GM06990 (cell line): ENCODE data around the gene ANKRD35.

ENCODE experiments used
- DNase-seq: peaks from one replicate; pipeline ENCODE4 v3.0.0-alpha.2; 2011; ENCODE audit not compliant: insufficient read length; ENCODE audit errors: extremely low read depth
- H3K27me3 ChIP-seq: replicated peaks from 2 replicates; pipeline ENCODE4 v1.6.0; 2011; ENCODE audit warnings: low read length; ENCODE audit not compliant: control insufficient read depth, insufficient read depth
- H3K36me3 ChIP-seq: 2 replicates; pipeline ENCODE4 v1.5.1; 2011; ENCODE audit warnings: low read length; ENCODE audit not compliant: control insufficient read depth, insufficient read depth
- H3K4me3 ChIP-seq: replicated peaks from 2 replicates; pipeline ENCODE4 v1.5.1; 2011; ENCODE audit warnings: low read depth, mild to moderate bottlenecking, control low read depth, low read length
- TF ChIP-seq, protein P1 (sequence below): IDR thresholded peaks from 2 replicates; pipeline ENCODE4 v1.5.1; 2011; ENCODE audit warnings: low read length, control low read depth, mild to moderate bottlenecking, inconsistent platforms; ENCODE audit not compliant: insufficient read depth, poor library complexity, severe bottlenecking

ANKRD35 gene

DNA sequence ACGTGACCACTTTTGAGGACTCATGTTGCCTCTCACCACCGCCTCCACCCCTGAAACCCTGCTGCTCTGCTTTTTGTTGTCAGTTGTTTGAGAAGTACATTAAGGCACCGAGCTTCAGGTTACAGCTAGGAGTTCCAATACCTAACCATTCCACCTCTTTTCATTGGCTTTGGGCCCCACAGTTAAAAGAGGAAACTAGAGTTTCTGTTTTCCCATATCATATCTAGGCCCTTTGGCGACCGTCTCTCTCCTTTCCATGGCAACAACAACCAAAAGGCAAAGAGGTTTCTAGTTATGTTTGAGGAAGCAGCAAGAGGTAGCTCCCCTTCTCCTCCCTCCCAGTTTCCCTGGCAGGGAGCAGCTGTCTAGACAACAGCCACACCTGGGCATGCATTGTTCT is 5.9 kb downstream of the ANKRD35 start:
- TF ChIP-seq, protein P1, sequence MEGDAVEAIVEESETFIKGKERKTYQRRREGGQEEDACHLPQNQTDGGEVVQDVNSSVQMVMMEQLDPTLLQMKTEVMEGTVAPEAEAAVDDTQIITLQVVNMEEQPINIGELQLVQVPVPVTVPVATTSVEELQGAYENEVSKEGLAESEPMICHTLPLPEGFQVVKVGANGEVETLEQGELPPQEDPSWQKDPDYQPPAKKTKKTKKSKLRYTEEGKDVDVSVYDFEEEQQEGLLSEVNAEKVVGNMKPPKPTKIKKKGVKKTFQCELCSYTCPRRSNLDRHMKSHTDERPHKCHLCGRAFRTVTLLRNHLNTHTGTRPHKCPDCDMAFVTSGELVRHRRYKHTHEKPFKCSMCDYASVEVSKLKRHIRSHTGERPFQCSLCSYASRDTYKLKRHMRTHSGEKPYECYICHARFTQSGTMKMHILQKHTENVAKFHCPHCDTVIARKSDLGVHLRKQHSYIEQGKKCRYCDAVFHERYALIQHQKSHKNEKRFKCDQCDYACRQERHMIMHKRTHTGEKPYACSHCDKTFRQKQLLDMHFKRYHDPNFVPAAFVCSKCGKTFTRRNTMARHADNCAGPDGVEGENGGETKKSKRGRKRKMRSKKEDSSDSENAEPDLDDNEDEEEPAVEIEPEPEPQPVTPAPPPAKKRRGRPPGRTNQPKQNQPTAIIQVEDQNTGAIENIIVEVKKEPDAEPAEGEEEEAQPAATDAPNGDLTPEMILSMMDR = no peak
- no peaks in the 10 kb centered on the region for H3K36me3 ChIP-seq
- no peaks in the 10 kb centered on the region; the same call in 1 of the 2 replicates for H3K27me3 ChIP-seq
- H3K4me3 ChIP-seq = no peak overlapping the region
- no peak for DNase-seq

DNA sequence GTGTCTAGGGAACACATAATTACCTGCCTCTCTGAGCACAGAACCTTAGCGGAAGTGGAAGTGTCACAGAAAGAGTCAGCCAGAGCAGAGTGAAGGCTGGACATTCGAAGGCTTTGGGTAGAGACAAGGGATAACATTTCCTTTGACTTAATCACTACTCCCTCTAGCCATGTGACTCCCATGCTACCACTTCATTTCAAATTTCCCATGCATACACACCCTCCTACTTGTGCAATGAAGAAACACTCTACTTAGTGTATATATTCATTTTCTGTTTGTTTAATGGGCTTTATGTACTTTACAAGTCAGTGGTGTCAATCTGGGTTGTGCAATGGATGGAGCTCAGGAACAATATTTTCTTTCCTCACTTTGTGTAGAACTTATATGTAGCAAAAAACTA is 6.9 kb downstream of the ANKRD35 start:
- TF ChIP-seq, protein P1 = no peak
- H3K4me3 ChIP-seq = no peak overlapping the region
- H3K27me3 ChIP-seq = no peaks in the 10 kb centered on the region; the same call in 1 of the 2 replicates
- DNase-seq = no peak
- no peaks in the 10 kb centered on the region for H3K36me3 ChIP-seq

DNA sequence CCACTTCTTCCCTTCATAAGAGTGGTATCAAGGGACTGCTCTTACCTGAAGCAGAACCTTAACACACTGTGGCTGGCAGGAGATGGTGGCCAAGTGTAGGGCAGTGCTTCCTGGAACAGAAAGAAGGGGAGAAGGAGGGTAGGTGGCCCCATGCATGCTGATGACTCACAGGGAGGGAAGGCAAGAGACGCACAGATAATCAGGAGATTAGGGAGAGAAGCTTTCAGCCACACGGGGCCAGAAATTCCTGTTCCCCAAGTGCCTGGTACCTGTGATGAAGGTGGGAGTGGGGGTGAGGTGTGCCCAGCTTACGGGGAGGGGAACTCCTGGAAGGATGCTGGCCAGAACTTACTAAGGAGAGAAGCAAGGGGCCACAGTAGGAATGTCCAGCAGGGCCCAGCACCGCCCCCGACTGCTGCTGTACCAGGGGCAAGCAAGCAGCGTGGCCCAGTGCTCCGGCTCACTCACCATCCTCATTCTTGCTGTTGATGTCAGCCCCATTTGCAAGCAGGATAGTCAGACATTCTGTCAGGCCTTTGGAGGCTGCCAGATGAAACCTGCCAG is 7.7 kb downstream of the ANKRD35 start:
- Histone ChIP-seq H3K36me3 (no peaks in the 10 kb centered on the region), H3K27me3 (no peaks in the 10 kb centered on the region; the same call in 1 of the 2 replicates), H3K4me3 (no peak overlapping the region)
- DNase-seq = no peak
- TF ChIP-seq, protein P1 = no peak

DNA sequence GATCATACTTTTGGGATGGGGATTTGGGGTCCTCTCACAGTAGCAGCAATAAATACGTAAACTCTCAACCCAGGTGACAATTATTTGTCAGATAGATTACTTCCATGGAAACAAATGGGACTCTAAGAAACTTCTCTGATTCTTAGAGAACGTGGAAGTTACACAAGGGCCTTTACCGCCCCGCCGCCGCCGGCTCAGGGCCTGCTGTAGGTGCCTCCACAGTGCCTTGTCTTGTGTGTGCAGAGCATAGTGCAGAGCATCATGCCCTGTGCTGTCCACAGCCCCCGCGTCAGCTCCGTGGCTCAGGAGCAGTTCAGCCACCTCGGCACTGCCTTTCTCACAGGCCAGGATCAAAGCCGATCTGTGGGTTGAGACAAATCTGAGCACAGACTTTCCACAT is 11.0 kb downstream of the ANKRD35 start:
- TF ChIP-seq, protein P1 = no peak
- no peak for DNase-seq
- Histone ChIP-seq H3K27me3 (no peaks in the 10 kb centered on the region; the same call in none of the 2 replicates), H3K4me3 (no peak overlapping the region), H3K36me3 (no peaks in the 10 kb centered on the region)

DNA sequence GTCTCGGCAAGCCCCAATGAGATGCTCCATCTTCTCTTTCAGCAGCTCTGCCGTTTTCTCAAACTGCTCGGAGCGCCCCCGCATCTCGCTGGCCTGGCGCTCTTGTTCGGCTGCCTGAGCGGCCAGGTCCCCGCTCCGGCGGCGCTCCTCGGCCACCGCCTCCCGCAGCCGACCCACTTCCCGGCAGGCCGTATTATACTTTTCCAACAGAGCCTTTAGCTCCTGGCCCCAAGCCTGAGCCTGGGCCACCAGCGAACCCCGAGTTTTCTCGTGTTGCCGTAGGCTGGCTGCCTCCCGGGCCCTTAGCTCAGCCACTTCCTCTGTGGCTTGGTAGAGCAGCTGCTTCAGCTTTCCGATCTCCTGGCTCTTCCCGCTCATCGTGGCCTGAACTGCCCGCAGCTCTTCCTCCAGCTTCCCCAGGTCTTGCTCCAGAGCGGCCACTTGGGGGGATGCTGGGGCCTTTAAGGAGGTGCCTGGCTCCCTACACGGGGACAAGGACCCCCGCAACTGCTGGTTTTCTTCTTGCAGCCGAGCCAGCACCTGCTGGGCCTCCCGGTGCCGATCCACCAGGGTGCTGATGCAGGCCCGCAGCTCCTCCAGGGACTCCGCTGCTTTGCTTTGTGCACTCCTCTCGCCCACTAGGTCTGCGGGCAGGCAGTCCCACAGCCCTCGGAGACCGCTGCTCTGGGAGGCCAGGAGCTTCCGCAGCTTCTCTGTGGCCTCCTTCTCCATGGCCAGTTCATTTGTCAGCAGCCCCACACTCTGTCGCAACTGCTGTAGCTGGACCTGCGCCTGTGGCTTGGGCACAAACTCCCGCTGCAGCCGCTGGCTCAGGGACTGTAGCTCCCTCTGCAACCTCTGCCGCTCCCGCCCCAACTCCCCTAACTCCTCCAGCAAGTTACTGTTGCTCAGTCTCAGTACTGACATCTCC is 13.4 kb downstream of the ANKRD35 start:
- Histone ChIP-seq H3K27me3 (no peaks in the 10 kb centered on the region; the same call in none of the 2 replicates), H3K4me3 (peak overlapping the region; percentile 39), H3K36me3 (no peaks in the 10 kb centered on the region)
- DNase-seq = peak; percentile 26
- TF ChIP-seq, protein P1 = no peak
